HG02885 (cell line): ENCODE results near the gene PPFIBP2.
A peak's percentile ranks its signal among the peaks of the same experiment; 100 is the strongest.

Source experiments
- ATAC-seq: cut with Tn5 transposase; IDR thresholded peaks from one replicate; pipeline ENCODE4 v1.9.1; 2021; ENCODE audit warnings: mild to moderate bottlenecking; ENCODE audit not compliant: unreplicated experiment, poor library complexity

The PPFIBP2 gene

DNA sequence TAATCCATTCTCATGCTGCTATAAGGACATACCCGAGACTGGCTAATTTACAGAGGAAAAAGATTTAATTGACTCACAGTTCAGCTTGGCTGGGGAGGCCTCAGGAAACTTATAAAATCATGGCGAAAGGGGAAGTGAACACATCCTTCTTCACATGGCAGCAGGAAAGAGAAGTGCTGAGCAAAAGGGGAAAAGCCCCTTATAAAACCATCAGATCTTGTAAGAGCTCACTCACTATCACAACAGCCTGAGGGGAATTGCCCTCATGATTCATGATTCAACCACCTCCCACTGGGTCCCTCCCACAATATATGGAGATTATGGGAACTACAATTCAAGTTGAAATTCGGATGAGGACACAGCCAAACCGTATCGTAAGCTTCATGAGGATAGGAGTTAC lies 163.3 kb downstream of the PPFIBP2 start:
- no peak for ATAC-seq

DNA sequence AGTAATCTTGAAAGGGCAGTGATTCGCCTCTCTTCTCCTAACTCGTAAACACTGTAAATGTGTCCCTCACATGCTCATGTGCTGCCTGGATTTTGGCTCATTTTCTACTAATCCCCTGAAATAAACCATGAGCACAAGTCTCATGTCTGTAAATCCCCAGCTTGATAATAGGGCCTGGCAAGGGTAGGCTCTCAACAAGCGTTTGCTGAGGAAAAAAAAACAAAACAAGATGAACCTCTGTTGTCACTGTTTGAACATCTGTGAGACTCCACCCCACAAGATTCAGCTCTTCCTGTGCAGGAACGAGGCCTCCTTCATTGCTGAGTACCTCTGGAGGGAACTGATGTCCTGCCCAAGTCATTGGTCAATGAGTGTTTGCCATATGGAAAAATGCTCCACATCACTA lies 164.0 kb downstream of the PPFIBP2 start:
- no peak for ATAC-seq

DNA sequence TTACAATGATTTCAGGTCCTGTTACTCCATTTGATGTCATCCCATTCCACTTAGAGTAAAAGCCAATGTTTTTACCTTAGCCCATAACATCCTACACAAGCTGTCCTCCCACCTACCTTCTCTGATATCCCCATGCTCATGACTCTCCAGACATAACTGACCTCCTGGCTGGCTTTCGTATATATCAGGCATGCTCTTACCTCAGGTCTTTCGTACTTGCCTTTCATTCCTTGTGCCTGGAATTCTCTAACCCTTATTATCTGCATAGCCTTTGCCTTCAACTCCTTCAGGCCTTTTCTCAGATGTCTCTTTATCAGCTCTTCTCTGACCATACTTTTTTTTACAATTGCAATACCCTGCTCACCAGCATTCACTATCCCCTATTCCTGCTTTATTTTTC lies 169.8 kb downstream of the PPFIBP2 start:
- no peak for ATAC-seq

GRCh38 chr11:7686761-7687160 lies 173.0 kb downstream of the PPFIBP2 start:
- no peak for ATAC-seq

- no peak for ATAC-seq
Observed at GRCh38 chr11:7687386-7687785, 173.6 kb downstream of the PPFIBP2 start.

DNA sequence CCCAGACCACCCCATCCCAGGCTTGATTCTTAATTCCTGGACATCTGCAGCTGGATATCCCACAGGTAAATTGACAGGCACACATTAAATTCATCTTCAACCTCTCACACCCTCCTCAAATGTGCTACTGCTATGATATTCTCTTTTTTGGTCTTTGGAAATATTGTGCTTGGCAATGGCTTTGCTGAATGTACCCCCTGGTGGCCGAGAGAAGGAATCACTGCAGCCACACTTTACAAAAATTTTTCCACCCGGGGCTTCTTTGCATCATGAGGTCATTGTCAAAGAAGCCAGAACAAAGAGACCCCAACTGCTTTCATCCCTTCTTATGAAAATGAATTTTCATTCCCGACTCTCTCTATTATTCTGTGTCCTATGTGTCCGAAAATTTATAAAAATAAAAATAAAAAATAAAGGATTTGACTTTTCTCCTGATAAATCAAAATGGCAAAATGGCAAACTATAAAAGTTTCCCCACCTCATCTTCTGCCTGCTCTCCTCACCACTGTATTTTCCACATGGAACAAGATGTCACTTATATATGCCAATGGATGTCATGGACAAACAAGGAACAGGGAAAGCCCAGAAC lies 174.5 kb downstream of the PPFIBP2 start:
- peak; percentile 80 for ATAC-seq

DNA sequence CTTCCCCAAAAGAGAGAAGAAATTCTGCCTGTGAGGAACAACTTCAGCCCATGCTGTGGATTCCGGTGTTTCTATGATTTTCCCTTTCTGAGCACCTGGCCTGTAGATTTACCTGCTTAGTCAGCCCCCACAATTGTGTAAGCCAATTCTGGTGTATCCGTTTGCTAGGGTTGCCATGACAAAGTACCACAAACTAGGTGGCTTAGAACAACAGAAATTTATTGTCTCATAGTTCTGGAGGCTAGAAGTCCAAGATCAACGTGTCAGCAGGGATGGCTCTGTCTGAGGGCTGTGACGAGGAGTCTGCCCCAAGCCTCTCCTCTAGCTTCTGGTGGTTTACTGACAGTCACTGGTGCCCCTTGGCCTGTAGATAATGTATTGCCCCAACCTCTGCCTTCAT lies 175.4 kb downstream of the PPFIBP2 start:
- ATAC-seq: no peak

DNA sequence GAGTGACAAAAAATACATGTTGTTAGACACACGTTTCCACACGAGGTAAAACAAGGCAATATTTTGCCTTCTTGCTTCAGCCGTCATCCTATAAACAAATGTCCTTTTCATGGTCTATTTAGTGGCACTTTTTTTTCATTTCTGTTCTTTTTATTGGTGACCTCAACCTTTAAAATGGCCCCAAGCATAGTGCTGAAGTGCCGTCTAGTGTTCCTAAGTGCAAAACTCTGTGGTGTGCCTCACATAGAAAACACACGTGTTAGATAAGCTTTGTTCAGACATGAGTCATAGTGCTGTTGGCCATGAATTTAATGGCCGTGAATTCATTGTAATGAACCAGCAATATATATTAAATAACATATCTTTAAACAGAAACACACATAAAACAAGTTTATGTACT lies 176.8 kb downstream of the PPFIBP2 start:
- ATAC-seq: peak; percentile 67

DNA sequence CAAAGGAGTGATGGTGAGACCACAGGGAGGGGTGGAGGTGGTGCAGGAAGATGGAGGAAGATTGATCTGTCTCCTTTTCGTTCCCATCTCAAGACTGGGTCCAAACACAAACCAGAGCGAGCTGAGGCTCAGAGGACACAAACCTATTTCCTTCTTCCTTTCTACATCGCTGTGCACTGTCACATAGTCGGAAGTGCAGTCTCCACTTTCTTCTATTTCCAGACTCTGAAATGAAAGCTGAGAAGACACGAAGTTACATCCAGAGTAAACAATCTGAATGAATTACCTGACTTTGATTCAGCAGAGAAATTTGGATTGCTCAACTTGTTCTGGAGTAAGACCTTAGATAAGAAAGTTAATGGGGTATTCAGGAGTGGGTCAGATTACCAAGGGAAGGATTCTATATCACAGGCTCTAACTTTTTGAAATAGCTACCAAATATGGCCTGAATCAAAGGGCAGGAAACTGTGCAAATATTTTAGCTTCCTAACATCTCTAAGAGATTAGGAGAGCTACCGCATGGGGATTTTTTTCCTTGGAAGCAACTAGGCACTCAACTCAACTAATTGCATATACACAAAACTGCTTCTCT lies 178.1 kb downstream of the PPFIBP2 start:
- no peak for ATAC-seq

GRCh38 chr11:7692426-7692825 lies 178.6 kb downstream of the PPFIBP2 start:
- ATAC-seq: no peak

GRCh38 chr11:7694235-7694634 lies 180.4 kb downstream of the PPFIBP2 start:
- no peak for ATAC-seq

GRCh38 chr11:7696424-7696823 lies 182.6 kb downstream of the PPFIBP2 start:
- no peak for ATAC-seq
